SKM-1 (cell line): ENCODE results near the gene USP17L29.
"Not testable (repeated sequence)": the region's sequence is repeated elsewhere in the genome, so short reads cannot be mapped to it uniquely, and the experiment has no call there.

ENCODE experiments used
- DNase-seq: peaks from one replicate; lab custom pipeline; 2025; ENCODE audit not compliant: unreplicated experiment; lab: John Stamatoyannopoulos, UW

The USP17L29 gene, protein sequence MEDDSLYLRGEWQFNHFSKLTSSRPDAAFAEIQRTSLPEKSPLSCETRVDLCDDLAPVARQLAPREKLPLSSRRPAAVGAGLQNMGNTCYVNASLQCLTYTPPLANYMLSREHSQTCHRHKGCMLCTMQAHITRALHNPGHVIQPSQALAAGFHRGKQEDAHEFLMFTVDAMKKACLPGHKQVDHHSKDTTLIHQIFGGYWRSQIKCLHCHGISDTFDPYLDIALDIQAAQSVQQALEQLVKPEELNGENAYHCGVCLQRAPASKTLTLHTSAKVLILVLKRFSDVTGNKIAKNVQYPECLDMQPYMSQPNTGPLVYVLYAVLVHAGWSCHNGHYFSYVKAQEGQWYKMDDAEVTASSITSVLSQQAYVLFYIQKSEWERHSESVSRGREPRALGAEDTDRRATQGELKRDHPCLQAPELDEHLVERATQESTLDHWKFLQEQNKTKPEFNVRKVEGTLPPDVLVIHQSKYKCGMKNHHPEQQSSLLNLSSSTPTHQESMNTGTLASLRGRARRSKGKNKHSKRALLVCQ

DNA sequence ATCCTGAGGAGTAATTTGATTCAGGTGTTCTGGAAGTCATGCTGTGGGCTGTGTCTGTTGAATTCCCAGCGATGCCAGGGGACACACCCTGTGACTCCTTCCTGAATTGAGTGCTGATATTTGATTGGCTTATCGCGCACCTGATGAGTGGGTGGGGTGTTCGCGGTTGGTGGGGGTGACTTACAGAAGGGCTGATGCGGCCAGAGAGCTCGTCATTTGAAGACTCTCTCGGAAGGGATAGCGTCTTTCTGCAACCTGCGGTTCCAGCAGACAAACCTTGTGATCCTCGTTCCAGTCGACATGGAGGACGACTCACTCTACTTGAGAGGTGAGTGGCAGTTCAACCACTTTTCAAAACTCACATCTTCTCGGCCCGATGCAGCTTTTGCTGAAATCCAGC, at the start of gene USP17L29:
TSS of gene USP17L29 (plus strand) at position 301 of the 400 bp plus-strand sequence. CDS start at position 301, 0 bp downstream.
- DNase-seq: not testable (repeated sequence)

DNA sequence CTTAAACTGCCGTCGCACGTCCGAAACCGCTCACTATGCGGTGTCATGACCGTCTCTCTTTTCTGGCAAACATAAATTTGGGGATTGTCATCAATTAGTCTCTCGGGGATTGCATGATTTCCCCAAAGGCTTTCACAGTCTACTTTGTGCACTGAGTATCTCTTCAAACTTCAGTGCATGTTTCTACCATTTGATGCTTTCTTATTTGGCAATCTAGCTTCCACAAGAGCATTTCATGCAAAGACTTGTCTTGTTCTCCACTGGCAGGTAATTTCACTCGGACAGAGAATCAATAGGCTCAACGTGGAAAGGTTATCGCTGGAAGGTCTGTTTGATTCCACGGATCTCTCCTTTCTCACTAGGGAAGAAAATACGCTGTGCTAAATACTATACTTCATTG, 29.2 kb upstream of the USP17L29 start:
- DNase-seq: not testable (repeated sequence)

DNA sequence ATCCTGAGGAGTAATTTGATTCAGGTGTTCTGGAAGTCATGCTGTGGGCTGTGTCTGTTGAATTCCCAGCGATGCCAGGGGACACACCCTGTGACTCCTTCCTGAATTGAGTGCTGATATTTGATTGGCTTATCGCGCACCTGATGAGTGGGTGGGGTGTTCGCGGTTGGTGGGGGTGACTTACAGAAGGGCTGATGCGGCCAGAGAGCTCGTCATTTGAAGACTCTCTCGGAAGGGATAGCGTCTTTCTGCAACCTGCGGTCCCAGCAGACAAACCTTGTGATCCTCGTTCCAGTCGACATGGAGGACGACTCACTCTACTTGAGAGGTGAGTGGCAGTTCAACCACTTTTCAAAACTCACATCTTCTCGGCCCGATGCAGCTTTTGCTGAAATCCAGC, 28.6 kb upstream of the USP17L29 start, which contains the start of gene USP17L24:
TSS of gene USP17L24 (plus strand) at position 301 of the 400 bp plus-strand sequence. CDS start at position 301, 0 bp downstream.
- not testable (repeated sequence) for DNase-seq

DNA sequence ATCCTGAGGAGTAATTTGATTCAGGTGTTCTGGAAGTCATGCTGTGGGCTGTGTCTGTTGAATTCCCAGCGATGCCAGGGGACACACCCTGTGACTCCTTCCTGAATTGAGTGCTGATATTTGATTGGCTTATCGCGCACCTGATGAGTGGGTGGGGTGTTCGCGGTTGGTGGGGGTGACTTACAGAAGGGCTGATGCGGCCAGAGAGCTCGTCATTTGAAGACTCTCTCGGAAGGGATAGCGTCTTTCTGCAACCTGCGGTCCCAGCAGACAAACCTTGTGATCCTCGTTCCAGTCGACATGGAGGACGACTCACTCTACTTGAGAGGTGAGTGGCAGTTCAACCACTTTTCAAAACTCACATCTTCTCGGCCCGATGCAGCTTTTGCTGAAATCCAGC, 23.8 kb upstream of the USP17L29 start, which contains the start of gene USP17L25:
TSS of gene USP17L25 (plus strand) at position 301 of the 400 bp plus-strand sequence. CDS start at position 301, 0 bp downstream.
- DNase-seq: not testable (repeated sequence)

DNA sequence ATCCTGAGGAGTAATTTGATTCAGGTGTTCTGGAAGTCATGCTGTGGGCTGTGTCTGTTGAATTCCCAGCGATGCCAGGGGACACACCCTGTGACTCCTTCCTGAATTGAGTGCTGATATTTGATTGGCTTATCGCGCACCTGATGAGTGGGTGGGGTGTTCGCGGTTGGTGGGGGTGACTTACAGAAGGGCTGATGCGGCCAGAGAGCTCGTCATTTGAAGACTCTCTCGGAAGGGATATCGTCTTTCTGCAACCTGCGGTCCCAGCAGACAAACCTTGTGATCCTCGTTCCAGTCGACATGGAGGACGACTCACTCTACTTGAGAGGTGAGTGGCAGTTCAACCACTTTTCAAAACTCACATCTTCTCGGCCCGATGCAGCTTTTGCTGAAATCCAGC, 19.1 kb upstream of the USP17L29 start, which contains the start of gene USP17L26:
TSS of gene USP17L26 (plus strand) at position 301 of the 400 bp plus-strand sequence. CDS start at position 301, 0 bp downstream.
- DNase-seq: not testable (repeated sequence)

DNA sequence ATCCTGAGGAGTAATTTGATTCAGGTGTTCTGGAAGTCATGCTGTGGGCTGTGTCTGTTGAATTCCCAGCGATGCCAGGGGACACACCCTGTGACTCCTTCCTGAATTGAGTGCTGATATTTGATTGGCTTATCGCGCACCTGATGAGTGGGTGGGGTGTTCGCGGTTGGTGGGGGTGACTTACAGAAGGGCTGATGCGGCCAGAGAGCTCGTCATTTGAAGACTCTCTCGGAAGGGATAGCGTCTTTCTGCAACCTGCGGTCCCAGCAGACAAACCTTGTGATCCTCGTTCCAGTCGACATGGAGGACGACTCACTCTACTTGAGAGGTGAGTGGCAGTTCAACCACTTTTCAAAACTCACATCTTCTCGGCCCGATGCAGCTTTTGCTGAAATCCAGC, 14.3 kb upstream of the USP17L29 start, which contains the start of gene USP17L5:
TSS of gene USP17L5 (plus strand) at position 301 of the 400 bp plus-strand sequence. CDS start at position 301, 0 bp downstream.
- DNase-seq: not testable (repeated sequence)

DNA sequence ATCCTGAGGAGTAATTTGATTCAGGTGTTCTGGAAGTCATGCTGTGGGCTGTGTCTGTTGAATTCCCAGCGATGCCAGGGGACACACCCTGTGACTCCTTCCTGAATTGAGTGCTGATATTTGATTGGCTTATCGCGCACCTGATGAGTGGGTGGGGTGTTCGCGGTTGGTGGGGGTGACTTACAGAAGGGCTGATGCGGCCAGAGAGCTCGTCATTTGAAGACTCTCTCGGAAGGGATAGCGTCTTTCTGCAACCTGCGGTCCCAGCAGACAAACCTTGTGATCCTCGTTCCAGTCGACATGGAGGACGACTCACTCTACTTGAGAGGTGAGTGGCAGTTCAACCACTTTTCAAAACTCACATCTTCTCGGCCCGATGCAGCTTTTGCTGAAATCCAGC, 9.6 kb upstream of the USP17L29 start, which contains the start of gene USP17L27:
TSS of gene USP17L27 (plus strand) at position 301 of the 400 bp plus-strand sequence. CDS start at position 301, 0 bp downstream.
- DNase-seq: not testable (repeated sequence)

DNA sequence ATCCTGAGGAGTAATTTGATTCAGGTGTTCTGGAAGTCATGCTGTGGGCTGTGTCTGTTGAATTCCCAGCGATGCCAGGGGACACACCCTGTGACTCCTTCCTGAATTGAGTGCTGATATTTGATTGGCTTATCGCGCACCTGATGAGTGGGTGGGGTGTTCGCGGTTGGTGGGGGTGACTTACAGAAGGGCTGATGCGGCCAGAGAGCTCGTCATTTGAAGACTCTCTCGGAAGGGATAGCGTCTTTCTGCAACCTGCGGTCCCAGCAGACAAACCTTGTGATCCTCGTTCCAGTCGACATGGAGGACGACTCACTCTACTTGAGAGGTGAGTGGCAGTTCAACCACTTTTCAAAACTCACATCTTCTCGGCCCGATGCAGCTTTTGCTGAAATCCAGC, 4.8 kb upstream of the USP17L29 start, which contains the start of gene USP17L28:
TSS of gene USP17L28 (plus strand) at position 301 of the 400 bp plus-strand sequence. CDS start at position 301, 0 bp downstream.
- DNase-seq: not testable (repeated sequence)

DNA sequence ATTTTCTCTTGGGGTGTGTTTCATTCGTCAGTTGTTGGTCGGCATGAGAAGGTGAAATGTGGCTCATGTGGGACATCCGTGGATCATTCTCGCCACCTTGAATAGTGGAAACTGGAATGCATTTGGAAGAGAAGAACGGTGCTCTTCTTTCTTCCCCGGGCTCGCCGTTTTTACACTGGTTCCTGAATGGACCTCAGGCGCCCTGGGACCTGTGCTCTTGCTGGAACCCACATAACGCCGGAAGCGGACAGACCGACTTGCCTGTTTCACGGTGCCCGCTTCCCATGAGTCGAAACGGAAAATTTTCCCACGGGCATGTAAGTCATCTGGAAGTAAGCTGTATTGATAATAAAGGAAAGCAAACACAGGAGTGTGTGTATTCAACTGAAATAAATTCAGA, 2.6 kb upstream of the USP17L29 start:
- not testable (repeated sequence) for DNase-seq

DNA sequence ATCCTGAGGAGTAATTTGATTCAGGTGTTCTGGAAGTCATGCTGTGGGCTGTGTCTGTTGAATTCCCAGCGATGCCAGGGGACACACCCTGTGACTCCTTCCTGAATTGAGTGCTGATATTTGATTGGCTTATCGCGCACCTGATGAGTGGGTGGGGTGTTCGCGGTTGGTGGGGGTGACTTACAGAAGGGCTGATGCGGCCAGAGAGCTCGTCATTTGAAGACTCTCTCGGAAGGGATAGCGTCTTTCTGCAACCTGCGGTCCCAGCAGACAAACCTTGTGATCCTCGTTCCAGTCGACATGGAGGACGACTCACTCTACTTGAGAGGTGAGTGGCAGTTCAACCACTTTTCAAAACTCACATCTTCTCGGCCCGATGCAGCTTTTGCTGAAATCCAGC, 9.4 kb downstream of the USP17L29 start, which contains the start of gene USP17L30:
TSS of gene USP17L30 (plus strand) at position 301 of the 400 bp plus-strand sequence. CDS start at position 301, 0 bp downstream.
- not testable (repeated sequence) for DNase-seq

DNA sequence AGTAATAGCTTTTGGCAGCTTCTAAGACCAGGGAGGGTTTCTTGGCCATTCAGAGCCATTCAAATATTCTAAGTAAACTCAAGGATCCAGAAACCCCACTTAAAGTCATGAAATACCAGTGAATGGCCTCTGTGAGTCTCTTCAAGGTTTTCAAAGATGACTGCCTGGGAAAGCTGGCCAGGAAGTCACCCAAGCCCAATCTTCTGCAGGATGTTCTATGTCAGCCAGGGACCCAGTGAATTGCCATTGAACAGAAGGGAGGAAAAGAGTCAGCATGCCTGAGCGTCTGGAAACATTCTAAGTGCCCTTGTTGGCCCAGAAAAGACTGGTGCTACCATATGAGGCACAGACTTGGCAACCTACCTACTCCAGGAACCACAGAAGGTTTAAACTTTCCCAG, 26.4 kb downstream of the USP17L29 start:
- not testable (repeated sequence) for DNase-seq

DNA sequence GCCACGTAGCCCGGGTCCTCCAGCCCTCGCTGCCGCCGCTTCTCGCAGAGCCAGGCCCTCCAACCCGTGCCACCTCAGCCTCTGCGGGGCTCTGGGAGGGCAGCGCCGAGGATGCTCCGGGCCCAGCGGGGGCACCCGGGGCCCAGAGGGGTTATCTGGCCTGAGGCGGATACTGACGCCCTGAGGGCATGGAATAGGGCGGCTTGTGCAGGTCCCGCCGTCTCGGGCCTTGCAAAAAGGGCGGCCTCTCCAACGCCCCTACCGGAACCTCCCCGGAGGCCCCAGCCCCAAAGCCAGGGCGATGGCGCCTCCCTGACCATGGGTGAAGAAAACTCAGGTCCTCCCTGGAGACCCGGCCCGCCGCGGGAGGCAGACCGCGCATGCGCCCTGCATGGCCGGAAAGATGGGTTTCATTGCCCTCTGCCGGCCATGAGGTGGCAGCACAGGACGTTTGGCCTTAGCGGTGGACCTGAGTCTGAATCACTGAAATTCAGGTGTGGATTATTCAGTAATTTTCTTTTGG, 27.6 kb downstream of the USP17L29 start:
- DNase-seq: not testable (repeated sequence)

DNA sequence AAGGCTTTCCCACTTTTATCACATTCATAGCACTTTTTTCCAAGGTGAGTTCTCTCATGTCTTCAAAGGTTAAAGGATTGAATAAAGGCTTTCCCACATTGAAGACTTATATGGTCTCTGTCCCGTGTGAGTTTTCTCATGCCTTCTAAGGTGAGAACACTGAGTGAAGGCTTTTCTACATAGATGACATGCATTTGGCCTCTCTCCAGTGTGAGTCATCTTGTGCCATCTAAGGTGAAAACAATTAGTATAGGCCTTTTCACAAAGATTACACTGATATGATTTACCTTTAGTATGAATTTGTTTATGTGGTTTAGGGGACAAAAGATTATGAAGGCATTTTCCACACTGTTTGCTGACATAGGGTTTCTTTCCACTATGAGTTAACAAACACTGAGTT, 30.7 kb downstream of the USP17L29 start:
- DNase-seq: no peak

DNA sequence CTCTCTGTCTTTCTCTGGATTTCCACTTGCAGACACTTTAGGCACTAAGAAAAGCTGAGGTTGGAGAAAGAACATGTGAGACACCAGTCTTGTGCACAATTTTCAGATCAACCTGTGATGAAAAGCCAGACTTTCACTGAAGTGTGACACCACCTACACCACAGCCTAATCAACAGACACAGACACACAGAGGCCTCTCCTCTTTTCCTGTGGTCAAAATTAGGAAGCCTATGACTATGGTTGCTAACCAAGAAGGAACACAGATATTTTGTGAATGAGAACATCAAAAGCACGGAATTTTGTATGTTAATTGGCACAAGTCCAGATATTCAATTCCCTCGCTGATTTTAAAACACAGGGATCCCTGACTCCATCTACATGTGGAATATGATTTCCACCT, 35.6 kb downstream of the USP17L29 start:
- DNase-seq: not testable (repeated sequence)
